Hematopoietic multipotent progenitor cell treated with erythropoietin and hydrocortisone succinate and interleukin-3 and kit ligand, for 6 days (in vitro differentiated cells): ENCODE results near the gene HS2ST1.
"Not testable (repeated sequence)": the region's sequence is repeated elsewhere in the genome, so short reads cannot be mapped to it uniquely, and the experiment has no call there.

Source experiments
- DNase-seq: peaks from one replicate; pipeline ENCODE4 v3.0.0-alpha.2; 2015

Gene HS2ST1

GRCh38 chr1:87027561-87027960, 113.1 kb downstream of the HS2ST1 start:
- DNase-seq = not testable (repeated sequence)

GRCh38 chr1:87028576-87028975, 114.1 kb downstream of the HS2ST1 start:
- DNase-seq = no peak

- DNase-seq = no peak
These were observed 116.6 kb downstream of the HS2ST1 start for GRCh38 chr1:87030740-87031690.

GRCh38 chr1:87034351-87034750, 119.9 kb downstream of the HS2ST1 start:
- DNase-seq = no peak

- no peak for DNase-seq
These were observed 124.7 kb downstream of the HS2ST1 start for GRCh38 chr1:87039096-87039495.

GRCh38 chr1:87042111-87042811, 127.8 kb downstream of the HS2ST1 start:
- peak; percentile 66 for DNase-seq

- DNase-seq = no peak
These were observed 130.0 kb downstream of the HS2ST1 start for GRCh38 chr1:87044424-87044823.

- DNase-seq = no peak
These were observed 130.4 kb downstream of the HS2ST1 start for GRCh38 chr1:87044840-87045239.

GRCh38 chr1:87045761-87046304, 131.4 kb downstream of the HS2ST1 start:
- peak; percentile 76 for DNase-seq

- DNase-seq = no peak
These were observed 132.5 kb downstream of the HS2ST1 start for GRCh38 chr1:87046951-87047350.

- no peak for DNase-seq
These were observed 133.8 kb downstream of the HS2ST1 start for GRCh38 chr1:87048237-87048636.

- DNase-seq = no peak
These were observed 137.5 kb downstream of the HS2ST1 start for GRCh38 chr1:87051965-87052364.

- no peak for DNase-seq
These were observed 138.0 kb downstream of the HS2ST1 start for GRCh38 chr1:87052400-87052799.

GRCh38 chr1:87052961-87053360, 138.5 kb downstream of the HS2ST1 start:
- no peak for DNase-seq

- DNase-seq = no peak
These were observed 139.0 kb downstream of the HS2ST1 start for GRCh38 chr1:87053446-87053845.

- DNase-seq = no peak
These were observed 142.5 kb downstream of the HS2ST1 start for GRCh38 chr1:87056974-87057373.

- no peak for DNase-seq
These were observed 143.9 kb downstream of the HS2ST1 start for GRCh38 chr1:87058343-87058649.

- DNase-seq = no peak
These were observed 147.3 kb downstream of the HS2ST1 start for GRCh38 chr1:87061742-87062156.

- no peak for DNase-seq
These were observed 148.3 kb downstream of the HS2ST1 start for GRCh38 chr1:87062687-87063086.

GRCh38 chr1:87064309-87064708, 149.9 kb downstream of the HS2ST1 start:
- DNase-seq = no peak

GRCh38 chr1:87064986-87065385, 150.6 kb downstream of the HS2ST1 start:
- no peak for DNase-seq

GRCh38 chr1:87066708-87067107, 152.3 kb downstream of the HS2ST1 start:
- DNase-seq = not testable (repeated sequence)

GRCh38 chr1:87072411-87072810, 158.0 kb downstream of the HS2ST1 start:
- DNase-seq = no peak

GRCh38 chr1:87072904-87073303, 158.5 kb downstream of the HS2ST1 start:
- DNase-seq = no peak
